GM23248 (cell line): ENCODE results near the gene GREB1.

Source experiments
- EZH2 ChIP-seq: fragments of 200-600 bp; sonication (generic); IDR thresholded peaks from 2 replicates; pipeline ENCODE4 v1.6.1; 2018; ENCODE audit warnings: antibody characterized with exemption, mild to moderate bottlenecking; ENCODE audit not compliant: insufficient read depth, poor library complexity, severe bottlenecking
- EZH2phosphoT487 ChIP-seq: fragments of 200-600 bp; sonication (generic); IDR thresholded peaks from 2 replicates; pipeline ENCODE4 v1.6.1; 2018; ENCODE audit warnings: antibody characterized with exemption, moderate library complexity, mild to moderate bottlenecking, low read depth; ENCODE audit not compliant: insufficient read depth

- TF ChIP-seq EZH2, result no peak
- TF ChIP-seq EZH2phosphoT487, result no peak
These were observed 79.5 kb downstream of the GREB1 start for GRCh38 chr2:11613297-11613696.
